ENCODE data around the gene SYT17.

DNA sequence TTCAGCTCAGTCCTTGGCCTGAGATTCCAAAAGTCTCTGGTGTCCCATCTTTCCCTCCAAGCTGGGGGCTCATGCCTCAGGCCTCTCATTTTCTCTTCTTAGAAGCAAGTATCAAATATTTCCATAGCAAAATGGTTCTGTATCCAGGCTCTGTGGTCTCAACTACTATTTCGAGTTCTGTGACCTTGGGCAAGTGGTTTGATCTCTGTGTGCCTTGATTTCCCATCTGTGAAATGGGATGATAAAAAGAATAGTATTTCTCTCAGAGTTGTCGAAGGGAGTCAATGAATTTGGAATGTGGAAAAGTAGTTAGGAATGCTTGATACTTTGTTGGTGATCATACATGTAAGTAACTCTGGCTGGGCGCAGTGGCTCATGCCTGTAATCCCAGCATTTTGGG lies 6.4 kb downstream of the SYT17 start:
- TF ChIP-seq, protein P1, sequence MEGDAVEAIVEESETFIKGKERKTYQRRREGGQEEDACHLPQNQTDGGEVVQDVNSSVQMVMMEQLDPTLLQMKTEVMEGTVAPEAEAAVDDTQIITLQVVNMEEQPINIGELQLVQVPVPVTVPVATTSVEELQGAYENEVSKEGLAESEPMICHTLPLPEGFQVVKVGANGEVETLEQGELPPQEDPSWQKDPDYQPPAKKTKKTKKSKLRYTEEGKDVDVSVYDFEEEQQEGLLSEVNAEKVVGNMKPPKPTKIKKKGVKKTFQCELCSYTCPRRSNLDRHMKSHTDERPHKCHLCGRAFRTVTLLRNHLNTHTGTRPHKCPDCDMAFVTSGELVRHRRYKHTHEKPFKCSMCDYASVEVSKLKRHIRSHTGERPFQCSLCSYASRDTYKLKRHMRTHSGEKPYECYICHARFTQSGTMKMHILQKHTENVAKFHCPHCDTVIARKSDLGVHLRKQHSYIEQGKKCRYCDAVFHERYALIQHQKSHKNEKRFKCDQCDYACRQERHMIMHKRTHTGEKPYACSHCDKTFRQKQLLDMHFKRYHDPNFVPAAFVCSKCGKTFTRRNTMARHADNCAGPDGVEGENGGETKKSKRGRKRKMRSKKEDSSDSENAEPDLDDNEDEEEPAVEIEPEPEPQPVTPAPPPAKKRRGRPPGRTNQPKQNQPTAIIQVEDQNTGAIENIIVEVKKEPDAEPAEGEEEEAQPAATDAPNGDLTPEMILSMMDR (IDR thresholded peaks at IDR 0.05), result no peak
- no peak for TF ChIP-seq POLR2A (IDR thresholded peaks at IDR 0.05)

Data from Peyer's patch (tissue), 4 donors.